Epithelial cell of esophagus (primary cell): ENCODE results near the gene DSCAM.

Experiments used
- DNase-seq: peaks from one replicate; pipeline ENCODE4 v3.0.0; 2010; ENCODE audit warnings: low read depth
- H3K4me3 ChIP-seq: 2 replicates; pipeline ENCODE4 v1.5.1; 2011; ENCODE audit warnings: mild to moderate bottlenecking, low read length, control low read depth
- TF ChIP-seq, protein P1 (sequence below): IDR thresholded peaks from 2 replicates; pipeline ENCODE4 v1.5.1; 2011; ENCODE audit warnings: low read depth, mild to moderate bottlenecking, low read length, control low read depth, inconsistent platforms; ENCODE audit not compliant: insufficient read depth; ENCODE audit errors: missing control alignments

DSCAM gene

DNA sequence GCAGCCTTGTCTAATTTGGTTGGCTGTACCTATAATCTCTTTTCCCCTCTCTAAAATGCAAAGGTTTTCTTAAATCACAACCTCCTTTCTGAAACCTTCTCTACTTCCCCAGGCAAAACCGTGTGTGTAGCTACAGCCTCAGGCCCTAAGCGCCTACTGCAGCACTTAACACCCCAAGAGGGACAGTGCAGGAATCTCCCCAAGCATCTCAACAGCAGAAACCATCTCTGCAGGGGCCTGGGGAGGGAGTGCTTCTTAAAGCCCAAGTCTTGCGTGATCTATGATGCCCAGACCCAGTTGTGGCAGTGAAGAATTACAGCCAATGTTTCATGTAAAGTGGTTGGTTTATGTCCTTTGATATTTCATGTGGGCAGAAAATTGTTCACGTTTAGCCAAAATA lies 159.3 kb downstream of the DSCAM start:
- TF ChIP-seq, protein P1, sequence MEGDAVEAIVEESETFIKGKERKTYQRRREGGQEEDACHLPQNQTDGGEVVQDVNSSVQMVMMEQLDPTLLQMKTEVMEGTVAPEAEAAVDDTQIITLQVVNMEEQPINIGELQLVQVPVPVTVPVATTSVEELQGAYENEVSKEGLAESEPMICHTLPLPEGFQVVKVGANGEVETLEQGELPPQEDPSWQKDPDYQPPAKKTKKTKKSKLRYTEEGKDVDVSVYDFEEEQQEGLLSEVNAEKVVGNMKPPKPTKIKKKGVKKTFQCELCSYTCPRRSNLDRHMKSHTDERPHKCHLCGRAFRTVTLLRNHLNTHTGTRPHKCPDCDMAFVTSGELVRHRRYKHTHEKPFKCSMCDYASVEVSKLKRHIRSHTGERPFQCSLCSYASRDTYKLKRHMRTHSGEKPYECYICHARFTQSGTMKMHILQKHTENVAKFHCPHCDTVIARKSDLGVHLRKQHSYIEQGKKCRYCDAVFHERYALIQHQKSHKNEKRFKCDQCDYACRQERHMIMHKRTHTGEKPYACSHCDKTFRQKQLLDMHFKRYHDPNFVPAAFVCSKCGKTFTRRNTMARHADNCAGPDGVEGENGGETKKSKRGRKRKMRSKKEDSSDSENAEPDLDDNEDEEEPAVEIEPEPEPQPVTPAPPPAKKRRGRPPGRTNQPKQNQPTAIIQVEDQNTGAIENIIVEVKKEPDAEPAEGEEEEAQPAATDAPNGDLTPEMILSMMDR, result no peak
- no peak for DNase-seq
- no peak overlapping the region for H3K4me3 ChIP-seq

DNA sequence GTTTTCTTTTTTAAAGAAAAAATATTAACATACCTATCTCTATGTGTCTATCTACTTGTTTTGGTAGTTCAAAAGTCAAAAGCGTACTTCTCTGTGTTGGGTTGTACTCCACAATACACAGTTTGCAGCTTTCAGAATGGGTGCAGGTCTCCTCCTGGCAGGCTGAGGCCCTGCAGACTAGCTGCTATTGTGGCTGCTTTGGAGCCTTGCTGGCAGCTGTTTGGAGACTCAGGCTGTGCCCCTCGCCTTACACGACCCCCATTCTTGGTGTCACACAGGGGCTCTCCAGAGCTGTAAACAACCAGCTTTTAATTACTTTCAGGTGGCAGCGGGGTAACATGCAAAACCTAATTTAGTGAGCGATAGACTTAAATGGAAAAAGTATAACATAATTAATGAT lies 160.4 kb downstream of the DSCAM start:
- TF ChIP-seq, protein P1, result no peak
- H3K4me3 ChIP-seq, result no peak overlapping the region
- no peak for DNase-seq

DNA sequence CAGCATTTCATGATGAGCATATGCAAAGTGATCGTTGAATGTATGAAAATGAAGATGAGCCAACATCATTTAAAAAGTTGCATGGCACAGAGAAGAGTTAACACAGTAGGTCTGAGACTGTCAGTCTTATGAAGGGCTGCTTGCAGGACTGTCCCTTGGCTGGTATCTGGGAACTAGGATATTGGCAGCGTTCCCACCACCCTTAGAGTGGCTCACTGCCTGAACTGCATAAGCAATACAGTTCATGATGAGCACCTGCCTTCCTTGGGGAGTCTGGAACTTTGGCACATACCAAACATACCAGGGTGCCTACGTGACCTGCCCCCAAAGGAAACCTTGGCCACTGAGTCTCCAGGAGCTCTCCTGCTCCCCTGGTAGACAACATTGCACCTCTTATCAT lies 161.8 kb downstream of the DSCAM start:
- TF ChIP-seq, protein P1, result no peak
- H3K4me3 ChIP-seq, result no peak overlapping the region
- no peak for DNase-seq

DNA sequence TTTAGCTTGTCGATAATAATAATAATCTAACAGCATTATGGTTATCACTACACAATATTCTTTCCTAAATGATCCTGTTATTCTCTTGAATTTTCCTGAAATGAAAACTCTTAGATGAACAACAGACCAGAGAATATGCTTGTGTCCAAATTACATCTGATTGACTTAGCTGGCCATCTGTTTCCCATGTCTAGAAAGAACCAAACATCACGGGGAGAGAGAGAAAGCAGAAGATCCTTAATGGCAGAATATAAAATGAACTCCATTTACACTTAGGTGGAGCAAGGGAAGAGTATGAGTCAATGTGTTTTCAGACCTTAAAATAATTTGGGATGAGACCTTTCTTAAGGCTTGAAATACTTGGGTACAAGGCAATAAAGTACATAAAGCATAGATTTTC lies 162.2 kb downstream of the DSCAM start:
- DNase-seq, result no peak
- TF ChIP-seq, protein P1, result no peak
- no peak overlapping the region for H3K4me3 ChIP-seq

DNA sequence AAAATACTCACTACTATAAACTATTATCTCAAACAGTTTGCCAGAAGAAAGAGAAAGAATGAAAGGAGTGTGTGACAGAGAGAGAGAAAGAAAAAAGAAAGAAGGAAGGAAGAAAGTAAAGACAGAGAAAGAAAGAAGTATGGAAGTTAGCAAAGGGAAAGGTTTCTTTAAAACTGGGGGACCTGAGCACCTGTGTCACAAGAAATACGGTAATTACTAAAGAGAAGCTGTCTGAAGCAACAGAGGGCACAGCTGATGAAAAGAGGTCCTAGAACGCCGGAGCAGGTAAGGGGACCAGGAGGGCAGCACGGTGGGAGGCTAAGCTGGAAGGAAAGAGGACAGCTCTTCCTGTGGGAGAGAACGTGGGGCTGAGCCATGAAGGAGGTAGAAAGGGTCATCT lies 163.6 kb downstream of the DSCAM start:
- TF ChIP-seq, protein P1, result no peak
- DNase-seq, result no peak
- H3K4me3 ChIP-seq, result no peak overlapping the region

DNA sequence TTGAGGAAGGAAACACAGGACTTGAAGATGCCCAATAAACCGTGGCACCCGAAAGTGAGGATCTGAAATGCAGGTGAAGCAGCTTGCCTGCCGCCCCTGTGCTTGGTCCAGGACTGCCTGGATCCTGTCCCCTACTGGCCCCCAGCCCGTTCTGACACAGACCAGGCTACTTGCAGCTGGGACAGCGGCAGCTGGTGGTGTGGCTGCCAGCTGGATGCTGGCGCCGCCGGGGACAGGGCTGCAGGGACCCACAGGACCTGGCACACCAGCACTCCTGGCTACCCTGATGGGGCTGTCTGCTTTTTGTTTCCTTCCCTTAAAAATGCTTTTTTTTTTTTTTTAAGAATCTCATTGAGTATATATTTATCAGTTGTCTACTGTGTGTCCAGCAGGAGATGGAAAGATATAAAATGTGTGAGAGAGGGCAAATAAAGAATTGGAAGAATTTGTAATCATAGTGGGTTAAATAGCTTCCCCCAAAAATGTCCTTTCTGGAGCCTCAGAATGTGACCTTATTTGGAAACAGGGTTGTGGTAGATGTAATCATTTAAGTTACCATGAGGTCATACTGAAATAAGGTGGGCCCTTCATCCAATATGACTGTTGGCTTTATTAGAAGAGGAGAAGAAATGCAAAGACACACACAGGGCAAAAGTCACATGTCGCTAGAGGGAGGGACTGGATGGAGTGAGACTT lies 165.6 kb downstream of the DSCAM start:
- no peak overlapping the region for H3K4me3 ChIP-seq
- DNase-seq, result no peak
- TF ChIP-seq, protein P1, result no peak

DNA sequence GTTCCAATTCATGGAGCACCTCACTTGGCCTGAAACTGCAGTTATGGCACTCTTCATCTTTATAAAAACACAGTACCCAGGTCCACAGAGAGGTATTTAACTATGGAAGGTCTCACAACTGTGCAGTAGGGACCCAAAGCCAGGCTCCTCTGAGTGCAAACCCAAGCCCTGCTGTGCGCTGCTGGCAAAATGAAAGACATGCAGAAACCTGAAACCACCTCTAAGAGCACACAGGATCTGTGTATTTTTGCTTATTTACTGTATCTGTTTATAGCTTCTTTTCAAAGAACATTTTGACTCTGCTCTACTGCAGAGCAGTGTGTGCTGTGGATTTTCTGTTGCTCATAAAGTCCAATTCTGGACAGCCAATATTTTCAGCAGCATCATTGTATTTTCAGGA lies 166.6 kb downstream of the DSCAM start:
- no peak overlapping the region for H3K4me3 ChIP-seq
- TF ChIP-seq, protein P1, result no peak
- DNase-seq, result no peak
